DOHH2 (cell line): Measurements from ENCODE around the gene HOXB7.

Source experiments
- CTCF ChIP-seq: fragments of 200-600 bp; sonication (generic); IDR thresholded peaks from one replicate; pipeline ENCODE4 v1.5.1; 2014; ENCODE audit warnings: antibody characterized with exemption, mild to moderate bottlenecking, low read depth, low read length; ENCODE audit not compliant: poor library complexity, severe bottlenecking
- EZH2phosphoT487 ChIP-seq: fragments of 200-600 bp; sonication (generic); IDR thresholded peaks from 2 replicates; pipeline ENCODE4 v1.6.1; 2017; ENCODE audit warnings: borderline replicate concordance, mild to moderate bottlenecking, antibody characterized with exemption, low read length, moderate library complexity, mixed read lengths

GRCh38 chr17:48593840-48594537, 16.8 kb downstream of the HOXB7 start:
- TF ChIP-seq CTCF (peak; percentile 81), EZH2phosphoT487 (no peak)
